HG03342 (cell line): ENCODE data around the gene NIBAN1.
A peak's percentile ranks its signal among the peaks of the same experiment; 100 is the strongest.
"Not testable (repeated sequence)": the region's sequence is repeated elsewhere in the genome, so short reads cannot be mapped to it uniquely, and the experiment has no call there.

ENCODE experiments used
- ATAC-seq: cut with Tn5 transposase; IDR thresholded peaks from one replicate; pipeline ENCODE4 v1.9.1; 2021; ENCODE audit warnings: mild to moderate bottlenecking, moderate library complexity; ENCODE audit not compliant: unreplicated experiment

Gene NIBAN1

DNA sequence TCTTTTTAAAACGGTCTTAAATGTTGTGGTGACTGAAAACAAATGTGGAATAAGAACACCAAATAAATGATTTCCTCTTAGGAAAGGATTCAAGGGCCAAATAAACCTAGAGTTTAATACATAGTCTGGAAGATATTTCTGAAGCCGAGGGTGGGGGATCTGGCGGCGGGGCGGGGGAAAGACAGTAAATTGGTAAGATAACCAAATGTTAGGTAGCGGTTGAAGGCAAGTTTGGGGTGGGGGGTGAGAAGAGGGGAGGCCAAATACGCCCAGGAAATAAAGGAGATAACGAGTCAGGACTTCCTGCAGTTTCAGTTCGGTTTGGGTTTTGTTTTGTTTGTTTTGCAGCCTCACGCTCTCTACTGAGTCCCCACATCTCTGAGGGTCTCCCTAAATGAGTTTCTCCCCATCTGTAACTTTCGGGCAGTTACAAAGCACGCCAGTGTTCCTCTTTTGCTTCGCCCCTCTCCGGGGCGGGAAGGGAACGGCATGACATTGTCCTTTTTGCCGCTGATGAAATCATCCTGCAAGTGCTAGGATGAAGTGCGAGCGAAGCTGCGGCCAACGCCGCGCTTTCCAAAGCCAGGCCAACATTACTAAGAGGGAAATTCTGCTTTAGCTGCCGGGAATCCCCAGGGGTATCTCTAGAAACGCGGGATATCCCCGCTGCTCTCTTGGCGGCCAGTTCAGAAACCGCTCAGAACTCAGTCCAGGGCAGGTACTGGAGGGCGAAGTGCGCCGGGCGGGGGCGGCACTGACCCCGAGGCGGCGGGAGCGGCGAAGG is 844 bp downstream of the NIBAN1 start:
- peak; percentile 47 for ATAC-seq

DNA sequence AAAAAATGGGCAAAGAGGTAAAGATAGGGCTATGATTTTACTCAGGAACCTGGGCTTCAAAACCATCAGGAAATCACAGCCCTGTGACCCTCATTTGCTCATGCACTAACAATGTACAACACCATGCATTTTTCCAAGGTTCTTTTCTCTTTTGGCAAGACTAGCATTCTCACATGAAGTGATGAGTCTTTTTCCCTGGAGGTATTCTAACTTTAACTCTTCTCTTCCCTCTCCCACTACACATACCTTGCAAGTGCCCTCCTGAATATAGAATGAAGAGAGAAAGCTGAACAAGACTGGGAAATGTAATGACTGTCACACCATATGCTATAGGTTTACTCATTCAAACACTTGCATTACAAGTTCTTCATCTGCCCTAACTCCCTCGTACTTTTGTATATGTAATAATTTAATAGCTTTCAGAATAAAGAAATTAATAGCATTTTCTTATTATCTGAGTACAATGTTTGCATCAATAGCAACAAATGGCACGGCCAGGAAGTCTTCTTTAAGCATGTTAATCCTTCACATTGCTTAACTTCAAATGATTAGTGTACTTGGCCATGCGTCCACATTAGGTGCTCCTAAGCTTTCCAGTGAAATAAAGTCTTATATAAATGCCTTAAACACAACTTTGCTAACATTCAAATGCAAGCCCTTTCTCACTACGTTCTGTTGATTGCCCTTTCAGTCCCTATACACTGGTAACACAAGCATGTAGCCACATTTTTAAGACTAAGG is 1.8 kb downstream of the NIBAN1 start:
- no peak for ATAC-seq

DNA sequence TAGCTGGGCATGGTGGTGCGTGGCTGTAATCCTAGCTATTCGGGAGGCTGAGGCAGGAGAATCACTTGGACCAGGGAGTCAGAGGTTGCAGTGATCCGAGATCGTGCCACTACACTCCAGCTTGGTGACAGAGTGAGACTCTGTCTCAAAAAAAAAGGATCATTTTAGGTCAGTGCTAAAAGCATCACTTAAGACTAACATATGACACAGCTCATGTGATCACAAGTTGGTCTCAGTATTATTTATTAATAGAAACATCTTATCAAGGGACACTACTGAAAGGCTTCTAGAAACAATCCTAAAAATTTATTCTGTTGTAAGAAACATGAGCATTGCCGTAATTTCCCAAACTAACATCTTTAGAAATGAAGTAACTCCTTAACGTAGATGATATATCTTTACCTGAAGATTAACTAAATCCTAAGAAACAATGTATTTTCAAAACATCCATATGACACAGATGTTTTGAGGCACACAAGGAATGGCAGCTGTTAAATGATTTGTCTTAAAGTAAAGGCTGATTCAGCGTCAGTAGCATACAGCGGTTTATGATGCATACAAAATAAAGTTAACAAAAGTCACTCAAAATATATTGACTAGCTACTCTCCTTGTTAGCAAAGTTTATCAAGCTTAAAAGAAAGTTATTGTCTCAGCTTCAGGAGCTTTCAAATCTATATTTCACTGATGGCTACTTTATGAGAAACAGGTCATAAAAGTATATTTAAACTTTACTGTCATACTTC is 2.6 kb downstream of the NIBAN1 start:
- no peak for ATAC-seq

DNA sequence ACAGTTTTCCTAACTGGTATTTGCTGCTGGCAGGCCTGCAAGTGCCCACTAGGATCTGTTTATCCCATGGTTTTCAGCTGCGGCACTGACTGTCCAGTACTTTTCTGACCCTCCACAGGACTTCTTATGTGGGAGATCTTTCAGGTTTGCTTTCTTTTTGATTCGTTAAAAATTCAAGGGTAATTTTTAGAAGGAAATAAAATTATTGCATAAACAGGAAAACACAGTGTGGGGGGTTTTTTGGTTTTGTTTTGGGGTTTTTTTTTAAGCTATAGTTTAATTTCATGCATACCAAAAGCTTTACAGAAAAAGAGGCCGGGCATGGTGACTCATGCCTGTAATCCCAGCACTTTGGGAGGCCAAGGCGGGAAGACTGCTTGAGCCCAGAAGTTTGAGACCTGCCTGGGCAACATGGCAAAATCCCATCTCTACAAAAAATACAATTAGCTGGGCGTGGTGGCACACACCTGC is 3.6 kb downstream of the NIBAN1 start:
- no peak for ATAC-seq

DNA sequence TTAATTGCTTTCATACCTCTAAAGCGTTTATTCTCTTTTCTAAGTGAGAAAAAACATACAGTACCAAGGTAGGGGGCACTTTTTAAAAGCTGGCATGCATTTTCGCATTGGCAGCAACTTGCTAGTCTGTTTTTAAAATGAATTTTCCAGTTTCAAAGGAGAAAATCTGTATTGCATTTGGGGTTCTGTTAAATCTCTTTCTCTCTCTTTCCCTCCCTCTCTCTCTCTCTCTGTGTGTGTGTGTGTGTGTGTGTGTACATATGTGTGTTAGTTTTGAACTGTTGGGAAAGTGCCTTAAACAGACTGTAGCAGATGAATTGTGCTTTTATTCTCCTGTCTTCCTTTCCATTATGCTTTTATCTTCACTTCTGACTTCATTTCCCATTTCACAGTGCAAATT is 7.3 kb downstream of the NIBAN1 start:
- ATAC-seq = no peak

DNA sequence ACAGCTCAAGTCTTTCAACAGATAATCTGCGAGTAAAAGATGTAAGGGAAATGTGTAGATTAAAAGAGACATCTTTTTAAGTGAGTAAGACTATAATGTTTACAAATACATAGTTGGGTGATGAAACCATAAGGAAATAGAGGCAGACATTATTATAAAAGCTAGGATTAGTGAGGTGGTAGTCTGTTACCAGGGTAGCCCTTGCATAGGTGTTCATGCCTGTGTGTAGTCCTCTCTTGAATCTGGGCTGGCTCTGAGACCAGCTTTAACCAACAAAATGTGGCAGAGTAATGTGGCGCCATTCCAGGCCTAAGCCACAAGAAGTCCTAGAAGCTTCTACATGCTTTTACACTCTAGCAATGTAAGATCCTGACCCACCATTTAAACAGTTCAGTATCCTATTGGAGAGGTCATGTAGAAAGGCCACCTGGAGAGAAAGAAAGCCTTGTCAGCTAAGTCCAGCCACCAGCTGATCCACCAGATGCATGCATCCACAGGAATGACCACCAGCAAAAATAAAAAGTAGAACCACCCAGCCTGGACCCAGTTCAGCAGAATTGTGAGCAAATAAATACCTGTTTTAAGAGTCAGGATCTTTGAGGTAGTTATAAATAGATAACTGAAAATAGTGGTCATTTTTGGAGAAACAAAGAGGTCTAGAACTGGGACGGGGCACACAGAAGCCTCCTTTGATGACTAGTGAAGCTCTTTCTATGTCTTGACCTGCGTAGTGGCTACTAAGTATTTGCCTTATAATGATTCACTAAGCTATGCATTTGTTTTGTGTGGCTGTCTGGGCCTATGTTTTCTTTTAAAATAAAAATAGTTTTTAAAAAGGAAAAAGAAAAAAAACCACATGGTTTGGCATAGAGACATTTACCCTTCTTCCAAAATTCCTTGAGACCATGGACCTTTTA is 8.1 kb downstream of the NIBAN1 start:
- no peak for ATAC-seq

DNA sequence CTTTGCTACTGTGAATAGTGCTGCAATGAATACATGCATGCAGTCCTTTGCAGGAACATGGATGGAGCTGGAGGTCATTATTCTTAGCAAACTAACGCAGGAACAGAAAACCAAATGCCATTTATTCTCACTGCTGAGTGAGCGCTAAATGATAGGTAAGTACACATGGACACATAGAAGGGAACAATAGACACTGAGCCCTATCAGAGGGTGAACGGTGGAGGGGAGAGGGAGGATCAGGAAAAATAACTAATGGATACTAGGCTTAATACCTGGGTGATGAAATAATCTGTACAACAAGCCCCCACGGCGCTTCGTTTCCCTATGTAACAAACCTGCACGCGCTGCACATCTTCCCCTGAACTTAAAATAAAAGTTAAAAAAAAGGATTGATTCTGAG is 8.9 kb downstream of the NIBAN1 start:
- no peak for ATAC-seq

- no peak for ATAC-seq
Observed at GRCh38 chr1:184959626-184960025, 14.7 kb downstream of the NIBAN1 start.

- ATAC-seq = no peak
Observed at GRCh38 chr1:184958554-184959353, 15.6 kb downstream of the NIBAN1 start.

DNA sequence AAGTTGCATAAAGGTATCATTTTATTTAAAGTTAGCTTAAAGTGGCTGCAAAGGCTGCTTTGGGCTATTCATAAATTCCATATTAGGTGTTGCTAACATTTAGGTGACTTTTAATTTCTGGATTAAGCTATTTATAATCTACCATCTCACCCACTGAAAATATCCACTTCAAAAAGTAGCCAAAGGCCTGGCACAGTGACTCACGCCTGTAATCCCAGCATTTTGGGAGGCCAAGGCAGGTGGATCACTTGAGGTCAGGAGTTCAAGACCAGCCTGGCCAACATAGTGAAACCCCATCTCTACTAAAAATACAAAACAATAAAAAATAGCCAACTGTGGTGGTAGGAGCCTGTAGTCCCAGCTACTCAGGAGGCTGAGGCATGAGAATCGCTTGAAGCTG is 16.4 kb downstream of the NIBAN1 start:
- ATAC-seq = not testable (repeated sequence)

DNA sequence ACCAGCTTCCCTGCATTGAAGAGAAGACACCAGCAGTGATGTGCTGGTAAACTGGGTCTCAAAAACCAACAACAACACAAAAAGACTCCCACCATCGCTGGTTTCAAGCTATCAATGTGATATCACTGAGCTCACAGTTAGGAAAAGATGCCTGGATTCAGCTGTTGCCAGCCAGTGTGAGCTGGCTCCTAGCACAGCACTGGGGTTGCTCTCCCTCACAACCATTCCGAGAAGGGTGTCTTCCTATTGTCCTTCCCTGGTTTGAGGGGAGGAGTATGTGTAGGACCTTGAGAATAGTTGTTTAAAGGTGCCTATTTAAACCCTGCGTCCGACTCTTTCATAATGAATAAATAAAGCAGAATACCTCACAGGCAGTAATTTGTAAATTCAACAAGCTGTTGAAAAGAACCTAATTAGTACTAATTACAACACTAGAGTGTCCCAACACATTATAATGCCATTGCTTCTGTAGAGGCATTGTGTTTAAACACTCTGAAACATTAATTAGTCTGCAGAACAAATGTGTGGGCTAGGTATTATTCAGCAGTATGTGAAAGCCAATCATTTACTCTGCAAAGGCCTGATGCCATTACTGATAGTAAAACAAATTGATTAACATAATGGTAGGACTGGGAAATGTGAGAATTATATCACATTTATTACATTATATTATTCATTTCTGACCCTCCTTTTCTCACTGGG is 17.2 kb downstream of the NIBAN1 start:
- no peak for ATAC-seq

GRCh38 chr1:184954232-184954995 is 19.9 kb downstream of the NIBAN1 start:
- ATAC-seq = no peak

- no peak for ATAC-seq
Observed at GRCh38 chr1:184953600-184954219, 20.6 kb downstream of the NIBAN1 start.

- ATAC-seq = no peak
Observed at GRCh38 chr1:184952428-184952827, 21.9 kb downstream of the NIBAN1 start.

- ATAC-seq = no peak
Observed at GRCh38 chr1:184951788-184952187, 22.5 kb downstream of the NIBAN1 start.

- ATAC-seq = no peak
Observed at GRCh38 chr1:184950906-184951305, 23.4 kb downstream of the NIBAN1 start.

GRCh38 chr1:184950227-184950626 is 24.1 kb downstream of the NIBAN1 start:
- ATAC-seq = no peak
